HG02870 (cell line): ENCODE measurements around the gene TEX44.

Experiments
- ATAC-seq: cut with Tn5 transposase; IDR thresholded peaks from one replicate; pipeline ENCODE4 v1.9.1; 2021; ENCODE audit warnings: mild to moderate bottlenecking, moderate library complexity; ENCODE audit not compliant: unreplicated experiment

The TEX44 gene

GRCh38 chr2:231632559-231633142 lies 40.0 kb downstream of the TEX44 start:
- no peak for ATAC-seq

- ATAC-seq = no peak
These were observed 40.7 kb downstream of the TEX44 start for GRCh38 chr2:231633241-231633976.

- no peak for ATAC-seq
These were observed 41.7 kb downstream of the TEX44 start for GRCh38 chr2:231634412-231634811.

- no peak for ATAC-seq
These were observed 42.5 kb downstream of the TEX44 start for GRCh38 chr2:231634951-231635875.

- ATAC-seq = no peak
These were observed 47.6 kb downstream of the TEX44 start for GRCh38 chr2:231640241-231640640.

- ATAC-seq = no peak
These were observed 48.0 kb downstream of the TEX44 start for GRCh38 chr2:231640641-231641111.

- ATAC-seq = no peak
These were observed 50.2 kb downstream of the TEX44 start for GRCh38 chr2:231642631-231643494.

- no peak for ATAC-seq
These were observed 50.8 kb downstream of the TEX44 start for GRCh38 chr2:231643495-231643888.
